Adrenal gland (tissue), 12 donors: Measurements from ENCODE around the gene DHX38. TPM values are rescaled to one million over a fixed set of nuclear protein-coding genes. Genes with fewer than 3 reads are reported as not detected.

ENCODE experiments used
- DNase-seq, 7 donors: peaks; one replicate each; pipeline ENCODE4 v3.0.0-alpha.2; 2019 to 2020
- H3K27ac ChIP-seq, 5 donors: fragments of 200-600 bp; sonication (generic) in 4 of 5; 1 replicate in 3 of 5; 2 replicates in 2 of 5; pipeline versions ENCODE4 v1.5.1 to v1.8.0; 2016 to 2020; ENCODE audit warnings: mild to moderate bottlenecking in 1 of 5
- H3K27me3 ChIP-seq: fragments of 200-600 bp; 2 replicates; pipeline ENCODE4 v1.8.0; 2021
- H3K36me3 ChIP-seq, 2 donors: fragments of 200-600 bp; replicated peaks in 1 of 2; 1 replicate in 1 of 2; 2 replicates in 1 of 2; pipeline versions ENCODE4 v1.5.1 to v1.8.0; 2018 to 2022
- H3K4me1 ChIP-seq, 2 donors: fragments of 200-600 bp; replicated peaks in 1 of 2; 1 replicate in 1 of 2; 2 replicates in 1 of 2; pipeline versions ENCODE4 v1.5.1 to v1.8.0; 2018 to 2021
- H3K4me3 ChIP-seq, 4 donors: fragments of 200-600 bp; sonication (generic) in 3 of 4; one replicate each; pipeline ENCODE4 v1.5.1; 2016 to 2018
- H3K9me3 ChIP-seq, 3 donors: fragments of 200-600 bp; sonication (generic) in 1 of 3; replicated peaks in 1 of 3; 1 replicate in 2 of 3; 2 replicates in 1 of 3; pipeline versions ENCODE4 v1.5.1 to v1.8.0; 2016 to 2021
- CTCF ChIP-seq, 6 experiments: fragments of 450-650 bp in 4 of 6; fragments of 200-600 bp in 2 of 6; sonication (generic) in 1 of 6; IDR thresholded peaks; 1 replicate in 5 of 6; 2 replicates in 1 of 6; pipeline versions ENCODE4 v1.5.1 to v1.8.0; 2016 to 2021; ENCODE audit warnings: antibody characterized with exemption in 6 of 6, mild to moderate bottlenecking in 2 of 6, moderate library complexity in 1 of 6
- POLR2A ChIP-seq, 2 donors: fragments of 450-650 bp; IDR thresholded peaks; one replicate each; pipeline ENCODE4 v1.6.1; 2017; ENCODE audit warnings: antibody characterized with exemption in 2 of 2, mild to moderate bottlenecking in 2 of 2, moderate library complexity in 1 of 2
- WGBS, 4 donors: extraction: QIAGEN DNeasy Blood & Tissue Kit in 2 of 4; methylation state at CpG; one replicate each; pipeline versions ENCODE4 v1.1.5 to v1.1.7; 2013 to 2017; 5-methylcytosine and 5-hydroxymethylcytosine counted together
- intact Hi-C, 2 donors: fragments of 100-400 bp; cut with DNase I; formaldehyde crosslinking; loops; one replicate each; pipeline versions ENCODE4 v1.14.1 to v1.15.0; 2022 to 2023
- polyA plus RNA-seq, 3 donors: library from polyadenylated mRNA; stranded (reverse); fragments of 200-250 nt in 2 of 3; fragments of 350-450 nt in 1 of 3; fragmentation: Illumina TruSeq in 1 of 3; extraction: RNeasy Lipid Tissue Mini Kit (QIAGEN cat#74804) in 1 of 3; gene quantifications; one replicate each; pipeline ENCODE4 v1.2.3, GENCODE V29; 2013 to 2014
- total RNA-seq, 9 donors: library from RNA; depleted of rRNA in 4 of 9; stranded (reverse); fragments of >200 nt in 4 of 9; fragments of 120-200 nt in 1 of 9; fragmentation: NEBNext Ultra II Directional in 1 of 9; extraction: Animal tissue kit (Norgen Biotek cat#: 25700) in 1 of 9; gene quantifications; one replicate each; pipeline versions ENCODE4 v1.1.0 to v1.2.4, GENCODE V29; 2013 to 2023
- donor health status: healthy with polysubstance abuse.
- donor health status: Bipolar disorder and iron deficiency.
- donor health status: DM: yes; HTN: yes; CAD: no.
- donor health status: DM: no; HTN: no; CAD: no.
- donor health status: DM: no; HTN: no; CAD: no.
- donor health status: DM: yes; HTN: yes; CAD: no.

The DHX38 gene
- total and polyA plus RNA-seq, 12 donors, result 31.9 to 93.1 (median 45.0) TPM

- no peaks in the 10 kb centered on the region for H3K9me3 ChIP-seq
- no peak overlapping the region for H3K4me3 ChIP-seq
- no peaks in the 10 kb centered on the region for H3K4me1 ChIP-seq
- H3K27me3 ChIP-seq, result no peaks in the 10 kb centered on the region
- H3K36me3 ChIP-seq, result no peaks in the 10 kb centered on the region
- no peak overlapping the region for H3K27ac ChIP-seq
- intact Hi-C loops, result no loop called here
- TF ChIP-seq POLR2A (IDR thresholded peaks at IDR 0.05), result no peak
- TF ChIP-seq CTCF (IDR thresholded peaks at IDR 0.05), result no peak
- 80 to 95% (median 87%) methylated on average over 3 of the region's 3 CpGs for WGBS, 4 donors
- no peak for DNase-seq
These were observed 39.1 kb downstream of the DHX38 start for GRCh38 chr16:72132726-72133125.

- Histone ChIP-seq H3K36me3 (no peaks in the 10 kb centered on the region), H3K27me3 (no peaks in the 10 kb centered on the region), H3K27ac (no peak overlapping the region), H3K4me1 (no peaks in the 10 kb centered on the region), H3K9me3 (no peaks in the 10 kb centered on the region), H3K4me3 (no peak overlapping the region)
- no peak for DNase-seq
- WGBS, 4 donors, result 94 to 98% (median 95%) methylated on average over 2 of the region's 2 CpGs
- TF ChIP-seq CTCF (IDR thresholded peaks at IDR 0.05), result no peak
- TF ChIP-seq POLR2A (IDR thresholded peaks at IDR 0.05), result no peak
- intact Hi-C loops, result no loop called here
These were observed 40.9 kb downstream of the DHX38 start for GRCh38 chr16:72134507-72134906.

GRCh38 chr16:72137380-72138063 lies 43.9 kb downstream of the DHX38 start:
- H3K27ac ChIP-seq, result no peak overlapping the region
- H3K9me3 ChIP-seq, result no peaks in the 10 kb centered on the region
- intact Hi-C loops, result no loop called here
- no peaks in the 10 kb centered on the region for H3K4me1 ChIP-seq
- no peak for DNase-seq
- TF ChIP-seq POLR2A (IDR thresholded peaks at IDR 0.05) (no peak), CTCF (IDR thresholded peaks at IDR 0.05) (no peak)
- no peak overlapping the region for H3K4me3 ChIP-seq
- 80 to 85% (median 81%) methylated on average over 15 of the region's 15 CpGs for WGBS, 4 donors
- H3K27me3 ChIP-seq, result no peaks in the 10 kb centered on the region
- H3K36me3 ChIP-seq, result no peaks in the 10 kb centered on the region

- DNase-seq, result no peak
- Histone ChIP-seq H3K9me3 (no peaks in the 10 kb centered on the region), H3K27ac (no peak overlapping the region), H3K4me3 (no peak overlapping the region), H3K4me1 (no peaks in the 10 kb centered on the region), H3K27me3 (no peaks in the 10 kb centered on the region), H3K36me3 (no peaks in the 10 kb centered on the region)
- WGBS, 4 donors, result 88 to 97% (median 94%) methylated on average over 4 of the region's 4 CpGs
- TF ChIP-seq POLR2A (IDR thresholded peaks at IDR 0.05) (no peak), CTCF (IDR thresholded peaks at IDR 0.05) (no peak)
- intact Hi-C loops, result no loop called here
These were observed 44.5 kb downstream of the DHX38 start for GRCh38 chr16:72138064-72138572.
